Thyroid gland (tissue), 4 donors: ENCODE measurements around the gene LIN28B. TPM values are rescaled to one million over a fixed set of nuclear protein-coding genes. Genes with fewer than 3 reads are reported as not detected.
"Not testable (repeated sequence)": the region's sequence is repeated elsewhere in the genome, so short reads cannot be mapped to it uniquely, and the experiment has no call there.

Source experiments
- DNase-seq, 2 donors: peaks; one replicate each; pipeline ENCODE4 v3.0.0-alpha.2; 2019
- H3K27ac ChIP-seq, 3 donors: fragments of 200-600 bp; sonication (generic); 1 replicate in 2 of 3; 2 replicates in 1 of 3; pipeline ENCODE4 v1.5.1; 2016 to 2019; ENCODE audit warnings: mild to moderate bottlenecking in 1 of 3, moderate library complexity in 1 of 3
- H3K27me3 ChIP-seq: fragments of 200-600 bp; sonication (generic); one replicate; pipeline ENCODE4 v1.5.1; 2019
- H3K36me3 ChIP-seq, 2 donors: fragments of 200-600 bp; sonication (generic); one replicate each; pipeline ENCODE4 v1.5.1; 2016 to 2019
- H3K4me1 ChIP-seq, 2 donors: fragments of 200-600 bp; sonication (generic); one replicate each; pipeline ENCODE4 v1.5.1; 2017 to 2019
- H3K4me3 ChIP-seq, 3 donors: fragments of 200-600 bp; sonication (generic); replicated peaks in 1 of 3; 1 replicate in 2 of 3; 2 replicates in 1 of 3; pipeline ENCODE4 v1.5.1; 2016; ENCODE audit warnings: mild to moderate bottlenecking in 1 of 3
- H3K9me3 ChIP-seq: fragments of 200-600 bp; sonication (generic); one replicate; pipeline ENCODE4 v1.5.1; 2017
- CTCF ChIP-seq, 6 experiments: fragments of 200-600 bp in 3 of 6; fragments of 450-650 bp in 3 of 6; sonication (generic) in 3 of 6; IDR thresholded peaks; one replicate each; pipeline ENCODE4 v1.5.1; 2016 to 2019; ENCODE audit warnings: antibody characterized with exemption in 6 of 6, mild to moderate bottlenecking in 2 of 6, inconsistent platforms in 1 of 6, moderate library complexity in 1 of 6
- POLR2A ChIP-seq, 2 donors: fragments of 450-650 bp; IDR thresholded peaks; one replicate each; pipeline ENCODE4 v1.6.1; 2017; ENCODE audit warnings: antibody characterized with exemption in 2 of 2, mild to moderate bottlenecking in 2 of 2, moderate library complexity in 1 of 2
- WGBS, 2 donors: methylation state at CpG; one replicate each; pipeline ENCODE4 v1.1.5; 2017; 5-methylcytosine and 5-hydroxymethylcytosine counted together
- intact Hi-C: fragments of 100-400 bp; cut with DNase I; formaldehyde crosslinking; loops from one replicate; pipeline ENCODE4 v1.15.1; 2023
- total RNA-seq, 4 donors: library from RNA; depleted of rRNA; stranded (reverse); fragments of >200 nt; gene quantifications; one replicate each; pipeline ENCODE4 v1.2.3, GENCODE V29; 2016

LIN28B gene
- total RNA-seq, 4 donors from 2014 or later, result 0.24 TPM; not detected in 3

GRCh38 chr6:105072798-105073199 lies 115.9 kb downstream of the LIN28B start:
- TF ChIP-seq CTCF (IDR thresholded peaks at IDR 0.05) (no peak), POLR2A (IDR thresholded peaks at IDR 0.05) (no peak)
- no peak for DNase-seq
- H3K4me3 ChIP-seq, result no peak overlapping the region
- H3K9me3 ChIP-seq, result no peaks in the 10 kb centered on the region
- no peaks in the 10 kb centered on the region for H3K36me3 ChIP-seq
- H3K4me1 ChIP-seq, result no peaks in the 10 kb centered on the region
- no peak overlapping the region for H3K27ac ChIP-seq
- H3K27me3 ChIP-seq, result no peaks in the 10 kb centered on the region
- intact Hi-C loops, result no loop called here

- Histone ChIP-seq H3K4me1 (no peaks in the 10 kb centered on the region), H3K27ac (no peak overlapping the region), H3K9me3 (no peaks in the 10 kb centered on the region), H3K27me3 (no peaks in the 10 kb centered on the region), H3K36me3 (no peaks in the 10 kb centered on the region), H3K4me3 (no peak overlapping the region)
- no peak for DNase-seq
- intact Hi-C loops, result loop anchor here (5.0 kb wide), 1 partner anchor 78 kb away; no protein-coding TSS in a partner anchor
- TF ChIP-seq CTCF (IDR thresholded peaks at IDR 0.05) (no peak), POLR2A (IDR thresholded peaks at IDR 0.05) (no peak)
Measured at GRCh38 chr6:105075210-105075609, 118.3 kb downstream of the LIN28B start.

GRCh38 chr6:105076418-105076817 lies 119.5 kb downstream of the LIN28B start:
- not testable (repeated sequence) for H3K4me1 ChIP-seq, H3K36me3 ChIP-seq, H3K27ac ChIP-seq, H3K9me3 ChIP-seq, DNase-seq, H3K4me3 ChIP-seq, H3K27me3 ChIP-seq
- WGBS, 2 donors, result 86 to 91% methylated on average over 8 of the region's 8 CpGs
- intact Hi-C loops, result loop anchor here (5.0 kb wide), 1 partner anchor 79 kb away; no protein-coding TSS in a partner anchor

GRCh38 chr6:105077596-105078385 lies 120.9 kb downstream of the LIN28B start:
- no peak for DNase-seq
- Histone ChIP-seq H3K4me3 (no peak overlapping the region), H3K27ac (no peak overlapping the region), H3K9me3 (no peaks in the 10 kb centered on the region), H3K4me1 (no peaks in the 10 kb centered on the region), H3K27me3 (no peaks in the 10 kb centered on the region), H3K36me3 (no peaks in the 10 kb centered on the region)
- 2% methylated on average over 1 of the region's 1 CpG for WGBS, 2 donors
- TF ChIP-seq POLR2A (IDR thresholded peaks at IDR 0.05), result no peak
- TF ChIP-seq CTCF (IDR thresholded peaks at IDR 0.05), result peak; percentile 33 to 88 (median 48)
- intact Hi-C loops, result loop anchor here (5.0 kb wide), 1 partner anchor 80 kb away; no protein-coding TSS in a partner anchor

GRCh38 chr6:105078386-105078708 lies 121.4 kb downstream of the LIN28B start:
- Histone ChIP-seq H3K27ac (no peak overlapping the region), H3K9me3 (no peaks in the 10 kb centered on the region), H3K27me3 (no peaks in the 10 kb centered on the region), H3K4me3 (no peak overlapping the region), H3K4me1 (no peaks in the 10 kb centered on the region), H3K36me3 (no peaks in the 10 kb centered on the region)
- no peak for DNase-seq
- intact Hi-C loops, result loop anchor here (5.0 kb wide), 1 partner anchor 81 kb away; no protein-coding TSS in a partner anchor
- TF ChIP-seq CTCF (IDR thresholded peaks at IDR 0.05) (no peak), POLR2A (IDR thresholded peaks at IDR 0.05) (no peak)
- WGBS, 2 donors, result 66 to 72% methylated on average over 6 of the region's 6 CpGs
